HL-60/S4 (cell line): ENCODE data around the gene POU2F3.

Experiments
- in situ Hi-C: fragments of 300-500 bp; cut with MboI; formaldehyde crosslinking; loops from 2 replicates; pipeline ENCODE4 v1.14.3; 2022; ENCODE audit warnings: low sequenced_read_pairs

The POU2F3 gene

DNA sequence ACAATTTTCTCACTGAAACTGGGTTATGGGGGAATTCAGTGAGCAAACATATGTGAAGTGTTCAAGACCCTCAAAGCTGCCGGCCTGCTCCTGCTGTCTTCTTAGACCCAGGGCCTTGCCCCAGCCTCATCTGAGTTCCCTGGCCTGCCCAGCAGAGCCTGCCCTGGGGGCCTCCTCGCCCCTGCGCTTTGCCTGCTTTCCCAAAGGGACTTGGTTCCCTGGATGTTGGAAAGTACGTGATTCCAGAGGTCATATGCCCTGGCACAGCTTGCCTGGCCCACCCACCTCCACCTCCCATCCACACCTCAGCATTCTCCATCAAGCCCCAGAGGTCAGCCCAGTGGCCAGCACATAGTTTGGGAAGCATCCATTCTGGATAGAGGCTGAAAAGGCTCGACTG lies 13.7 kb upstream of the POU2F3 start:
- in situ Hi-C loops: loop anchor here (5.0 kb wide), 1 partner anchor 49 kb away; no protein-coding TSS in a partner anchor

DNA sequence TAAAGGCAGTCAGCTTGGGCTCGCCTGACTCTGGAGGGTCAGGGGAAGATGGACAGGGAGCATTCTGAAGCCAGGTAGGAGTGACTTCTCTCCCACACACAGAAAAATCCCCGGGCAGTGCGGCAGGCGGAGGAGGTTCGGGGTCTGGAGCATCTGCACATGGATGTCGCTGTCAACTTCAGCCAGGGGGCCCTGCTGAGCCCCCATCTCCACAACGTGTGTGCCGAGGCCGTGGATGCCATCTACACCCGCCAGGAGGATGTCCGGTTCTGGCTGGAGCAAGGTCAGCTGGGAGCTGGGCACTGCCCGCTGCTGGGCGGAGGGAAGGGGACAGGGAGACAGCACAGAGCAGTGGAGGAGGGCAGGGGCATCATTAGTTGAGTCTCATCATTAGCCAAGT lies 13.2 kb upstream of the POU2F3 start:
- in situ Hi-C loops: loop anchor here (5.0 kb wide), 1 partner anchor 49 kb away; no protein-coding TSS in a partner anchor

DNA sequence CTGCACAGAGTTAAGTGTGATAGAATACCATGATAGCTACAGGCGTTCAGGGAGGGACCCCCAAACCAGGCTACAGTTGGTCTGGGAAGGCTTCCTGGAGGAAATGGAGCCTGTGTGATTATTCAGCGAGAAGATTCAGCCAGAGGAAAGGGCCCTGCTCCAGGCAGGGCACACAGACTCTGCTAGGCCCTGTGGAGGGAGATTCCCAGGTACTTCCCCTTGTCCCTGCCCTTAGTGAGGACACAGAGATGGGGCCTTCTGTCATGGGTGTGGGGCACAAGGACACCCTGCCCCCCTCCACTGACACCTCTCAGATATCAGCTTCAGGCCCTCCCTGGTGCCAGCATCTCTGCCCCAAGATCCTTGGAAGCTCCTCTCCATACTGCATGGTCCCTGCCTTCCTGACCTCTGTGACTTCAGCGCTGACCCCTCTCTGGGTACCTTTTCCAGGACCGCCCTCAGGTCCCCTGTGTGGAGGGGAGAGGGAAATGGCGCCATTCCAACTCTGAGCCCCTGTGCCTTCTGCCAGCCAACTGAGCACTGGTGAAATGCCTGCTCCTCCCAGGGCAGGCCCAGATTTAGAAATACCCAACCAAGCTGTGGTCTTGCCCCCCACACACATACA lies 12.6 kb upstream of the POU2F3 start:
- in situ Hi-C loops: loop anchor here (5.0 kb wide), 1 partner anchor 50 kb away; no protein-coding TSS in a partner anchor

DNA sequence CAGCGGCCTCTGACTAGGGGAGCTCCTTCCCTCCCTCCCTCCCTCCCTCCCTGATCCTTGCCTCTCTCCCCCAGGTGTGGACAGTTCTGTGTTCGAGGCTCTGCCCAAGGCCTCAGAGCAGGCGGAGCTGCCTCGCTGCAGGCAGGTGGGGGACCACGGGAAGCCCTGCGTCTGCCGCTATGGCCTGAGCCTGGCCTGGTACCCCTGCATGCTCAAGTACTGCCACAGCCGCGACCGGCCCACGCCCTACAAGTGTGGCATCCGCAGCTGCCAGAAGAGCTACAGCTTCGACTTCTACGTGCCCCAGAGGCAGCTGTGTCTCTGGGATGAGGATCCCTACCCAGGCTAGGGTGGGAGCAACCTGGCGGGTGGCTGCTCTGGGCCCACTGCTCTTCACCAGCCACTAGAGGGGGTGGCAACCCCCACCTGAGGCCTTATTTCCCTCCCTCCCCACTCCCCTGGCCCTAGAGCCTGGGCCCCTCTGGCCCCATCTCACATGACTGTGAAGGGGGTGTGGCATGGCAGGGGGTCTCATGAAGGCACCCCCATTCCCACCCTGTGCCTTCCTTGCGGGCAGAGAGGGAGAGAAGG lies 11.1 kb upstream of the POU2F3 start:
- in situ Hi-C loops: loop anchor here (5.0 kb wide), 1 partner anchor 52 kb away; no protein-coding TSS in a partner anchor

DNA sequence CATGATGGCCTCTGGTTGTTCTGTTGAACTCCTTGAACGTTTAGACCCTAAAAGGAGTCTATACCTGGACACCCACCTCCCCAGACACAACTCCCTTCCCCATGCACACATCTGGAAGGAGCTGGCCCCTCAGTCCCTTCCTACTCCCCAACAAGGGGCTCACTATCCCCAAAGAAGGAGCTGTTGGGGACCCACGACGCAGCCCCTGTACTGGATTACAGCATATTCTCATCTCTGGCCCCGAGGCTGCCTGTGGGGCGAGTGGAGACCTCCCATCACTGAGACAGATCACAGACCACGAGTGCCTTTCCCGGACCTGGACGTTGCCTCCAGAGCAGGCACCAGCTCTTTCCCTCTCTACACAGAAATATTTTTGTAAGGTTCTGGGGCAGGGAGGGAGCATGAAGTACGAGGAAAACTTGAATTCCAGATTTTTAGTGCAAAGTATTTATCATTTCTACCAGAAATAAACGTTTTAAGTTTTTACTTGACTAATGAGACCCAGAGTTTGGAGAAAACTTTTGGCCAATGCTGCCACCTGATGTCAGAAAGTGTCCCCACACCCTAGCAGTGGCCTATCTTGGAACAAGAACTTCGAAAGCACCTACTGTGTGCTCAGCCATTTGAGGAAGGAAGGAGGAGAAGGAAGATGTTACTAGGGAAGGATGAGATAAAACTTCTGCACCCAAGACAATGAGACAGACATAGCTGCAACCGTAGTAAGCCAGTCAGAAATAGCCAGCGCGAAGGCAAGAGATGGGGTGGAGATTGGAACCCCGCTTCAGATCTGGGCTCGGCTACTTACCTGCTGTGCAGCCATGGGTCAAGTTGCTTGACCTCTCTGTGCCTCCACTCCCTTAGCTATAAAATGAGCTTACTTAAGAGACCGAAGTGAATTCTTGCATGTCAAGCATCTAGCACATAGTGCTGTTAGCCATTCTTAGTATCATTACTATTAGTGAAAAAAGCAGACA lies 10.2 kb upstream of the POU2F3 start:
- in situ Hi-C loops: loop anchor here (5.0 kb wide), 1 partner anchor 52 kb away; no protein-coding TSS in a partner anchor

DNA sequence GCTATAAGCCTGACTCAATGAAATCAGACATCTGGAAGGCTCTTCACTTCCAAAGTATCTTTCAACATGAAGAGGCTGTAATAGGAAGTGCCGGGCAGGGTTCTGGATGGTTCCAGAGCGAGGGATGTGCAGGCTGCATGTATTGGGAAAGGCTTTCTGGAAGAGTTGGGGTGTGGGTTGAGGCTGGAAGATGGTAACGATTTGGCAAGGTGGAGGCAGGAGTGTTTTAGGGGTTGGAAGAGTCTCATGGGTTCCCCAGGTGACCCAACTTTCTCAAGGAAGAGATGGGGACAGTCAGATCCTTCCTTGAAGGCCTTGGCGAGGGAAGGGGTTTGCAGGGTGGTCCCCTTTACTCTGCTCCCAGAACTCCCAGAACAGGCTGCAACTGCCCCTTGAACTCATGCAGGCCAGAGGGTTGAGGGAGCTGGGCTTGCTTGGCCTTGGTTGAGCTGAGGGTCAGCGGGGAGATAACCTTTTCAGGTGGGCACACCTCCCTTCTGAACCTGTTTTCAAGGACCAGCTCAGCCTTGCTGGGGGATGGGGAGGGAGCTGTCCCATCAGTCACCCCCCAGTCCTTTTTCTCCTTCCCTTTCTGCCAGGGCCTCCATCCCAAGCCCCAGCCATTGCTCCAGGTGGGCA lies 9.4 kb upstream of the POU2F3 start:
- in situ Hi-C loops: no loop called here

DNA sequence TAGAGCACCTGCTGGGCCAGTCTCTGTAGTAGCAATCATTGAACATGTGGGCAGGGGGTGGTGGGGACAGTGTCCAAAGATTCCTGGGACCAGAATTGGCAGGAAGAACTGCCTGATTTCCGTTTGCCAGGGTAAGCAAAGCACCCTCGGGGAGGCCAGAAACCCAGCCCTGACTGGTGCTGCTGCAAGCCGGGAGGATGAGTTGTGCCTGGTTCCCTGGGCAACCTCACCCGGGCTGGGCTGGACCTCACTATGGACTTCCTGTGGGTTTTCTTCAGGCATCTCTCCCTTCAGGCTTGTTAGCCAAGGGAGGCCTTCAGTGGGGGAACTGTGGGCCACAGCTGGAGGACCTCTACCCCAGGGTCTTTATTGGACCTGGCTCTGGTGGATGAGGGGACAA lies 8.0 kb upstream of the POU2F3 start:
- in situ Hi-C loops: no loop called here

DNA sequence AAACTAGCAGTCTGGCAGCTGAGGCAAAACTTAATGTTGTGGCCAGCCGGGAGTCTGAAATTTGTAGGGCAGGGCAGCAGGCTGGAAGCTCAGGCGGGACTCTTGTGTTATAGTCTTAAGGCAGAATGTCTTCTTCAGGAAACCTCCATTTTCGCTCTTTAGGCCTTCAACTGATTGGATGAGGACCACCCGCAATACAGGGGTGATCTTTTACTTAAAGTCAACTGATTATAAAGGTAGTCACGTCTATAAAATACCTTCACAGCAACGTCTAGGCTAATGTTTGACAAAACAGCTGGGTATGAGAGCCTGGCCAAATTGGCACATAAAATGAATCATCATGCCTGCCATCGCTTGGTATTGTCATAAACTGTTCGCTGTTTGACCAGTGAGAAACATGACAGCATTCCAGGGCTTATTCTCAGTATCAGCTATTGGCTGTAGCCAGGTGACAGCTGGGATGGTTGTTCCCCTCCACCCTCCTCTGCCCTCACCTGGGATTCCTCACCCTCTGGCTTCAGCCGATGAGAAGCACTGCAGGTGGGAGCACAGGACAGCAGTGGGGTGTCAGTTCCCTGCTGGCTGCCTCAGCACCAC lies 6.6 kb upstream of the POU2F3 start:
- in situ Hi-C loops: no loop called here

DNA sequence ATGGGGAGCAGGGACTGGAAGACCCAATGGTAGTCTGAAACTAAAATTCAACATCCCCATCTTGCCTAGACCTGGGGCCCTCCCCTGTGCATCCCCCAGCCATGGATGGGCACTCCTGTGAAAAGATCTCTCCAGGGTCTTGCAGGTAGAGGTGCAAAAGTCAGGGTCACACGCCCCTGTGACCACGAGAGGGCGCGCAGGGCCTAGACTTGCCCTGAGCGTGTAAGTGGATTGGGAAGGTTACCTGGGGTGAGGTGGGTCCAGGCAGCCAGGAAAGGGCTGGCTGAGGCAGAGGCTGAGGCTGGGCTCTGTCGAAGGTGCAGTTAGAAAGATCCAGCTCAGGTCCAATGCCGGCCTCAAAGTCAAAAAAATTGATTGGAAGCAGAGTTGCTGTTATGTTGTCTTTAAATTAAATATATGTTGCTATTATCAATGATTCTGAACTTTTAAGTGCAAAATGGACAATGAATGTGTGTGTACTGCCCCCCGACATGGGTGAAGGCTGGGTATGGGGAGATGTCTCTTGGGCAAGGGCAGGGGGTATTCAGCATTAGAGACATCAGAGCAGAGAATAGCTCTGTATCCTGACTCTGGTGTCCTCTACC lies 4.8 kb upstream of the POU2F3 start:
- in situ Hi-C loops: no loop called here

DNA sequence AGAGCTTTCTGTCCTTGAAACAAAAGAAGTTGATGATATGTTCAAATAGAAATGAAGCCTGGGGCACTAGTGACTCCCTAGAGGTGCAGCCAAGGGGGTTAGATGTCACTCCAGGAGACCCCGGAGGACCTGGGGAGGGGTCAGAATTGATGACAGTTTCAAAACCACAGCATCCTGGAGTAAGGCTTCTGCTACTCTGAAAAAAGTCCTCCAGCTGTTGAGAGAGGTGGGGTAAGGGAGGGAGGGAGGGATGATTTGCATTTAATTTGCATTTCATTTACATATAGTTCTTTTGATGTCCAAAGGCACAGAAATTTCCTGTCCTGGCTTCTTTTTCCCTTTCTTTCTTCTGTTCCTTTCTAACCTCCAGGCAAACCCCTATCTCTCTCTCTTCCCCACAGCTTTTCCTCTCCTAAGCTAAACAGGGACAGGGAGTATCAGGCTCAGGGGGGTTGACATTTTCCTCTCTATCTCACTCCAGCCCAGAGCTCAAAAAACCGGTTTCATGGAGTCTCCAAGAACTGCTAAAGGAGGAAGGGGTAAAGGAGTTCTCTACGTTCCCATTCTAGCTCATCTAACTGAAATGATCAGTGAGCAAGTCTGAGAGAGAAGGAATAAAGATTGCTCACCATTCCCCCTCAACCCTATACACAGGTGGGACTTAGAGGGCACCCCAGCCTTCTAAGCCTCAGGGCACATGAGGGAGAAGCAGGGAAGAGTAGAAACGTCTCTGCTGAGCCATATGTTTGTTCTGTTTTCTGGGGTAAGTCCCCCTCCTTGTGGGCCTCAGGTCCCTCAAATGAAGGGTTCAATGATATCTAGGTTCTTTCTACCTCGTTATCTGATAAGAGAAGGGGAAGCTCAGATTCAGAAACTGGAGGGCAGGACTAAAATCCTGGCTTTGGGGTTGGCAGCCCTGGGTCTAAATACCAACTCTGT lies 3.5 kb upstream of the POU2F3 start:
- in situ Hi-C loops: no loop called here

DNA sequence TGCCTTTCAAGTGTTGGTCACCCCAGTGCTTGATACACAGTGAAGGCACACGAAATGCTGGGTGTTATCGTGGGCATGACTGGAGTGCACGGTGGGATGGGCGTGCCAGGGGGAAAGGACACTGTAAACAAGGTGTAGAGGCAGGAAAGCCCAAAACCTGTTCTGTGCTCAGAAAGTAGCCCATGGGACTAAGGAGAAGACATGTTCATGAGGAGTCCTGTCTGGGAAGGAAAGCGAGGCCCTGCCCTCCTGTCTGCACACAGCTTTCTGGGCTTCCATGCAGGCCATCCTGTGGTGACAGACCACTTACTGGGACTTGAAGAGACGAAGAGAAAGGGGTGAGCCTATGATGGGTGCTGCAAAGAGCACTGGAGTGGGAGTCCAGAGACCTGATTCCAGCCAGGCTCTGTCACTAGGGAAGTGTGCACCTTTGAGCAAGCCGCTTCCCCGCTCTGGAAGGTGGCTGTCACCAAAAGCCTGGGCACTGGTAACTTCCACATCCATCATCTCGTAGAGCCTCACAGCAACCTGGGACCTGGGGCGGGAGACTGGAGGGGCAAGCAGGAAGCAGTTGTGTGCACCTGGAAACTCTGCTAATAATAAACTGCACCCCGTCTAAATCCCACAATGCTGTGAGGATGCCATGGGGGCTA lies 846 bp upstream of the POU2F3 start:
- in situ Hi-C loops: no loop called here

DNA sequence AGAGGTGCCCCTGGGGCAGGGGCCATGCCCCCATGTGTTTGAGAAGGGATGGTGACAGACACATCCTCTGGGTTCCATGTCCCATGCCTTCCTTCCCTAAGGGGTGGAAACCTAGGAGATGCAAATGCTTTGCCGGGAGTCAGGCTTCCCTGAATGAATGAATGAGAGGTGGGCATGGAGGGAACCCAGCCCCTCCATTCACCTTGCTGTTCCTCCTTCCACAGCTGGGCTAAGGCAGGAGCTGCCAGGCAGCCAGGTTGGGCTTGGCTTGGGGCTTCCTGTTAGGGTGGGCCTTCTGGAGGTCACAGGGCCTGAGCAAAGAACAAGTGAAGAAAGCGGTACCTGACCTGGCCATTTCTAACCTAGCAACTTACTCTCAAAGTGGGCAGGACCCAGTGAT lies 926 bp downstream of the POU2F3 start:
- in situ Hi-C loops: no loop called here

DNA sequence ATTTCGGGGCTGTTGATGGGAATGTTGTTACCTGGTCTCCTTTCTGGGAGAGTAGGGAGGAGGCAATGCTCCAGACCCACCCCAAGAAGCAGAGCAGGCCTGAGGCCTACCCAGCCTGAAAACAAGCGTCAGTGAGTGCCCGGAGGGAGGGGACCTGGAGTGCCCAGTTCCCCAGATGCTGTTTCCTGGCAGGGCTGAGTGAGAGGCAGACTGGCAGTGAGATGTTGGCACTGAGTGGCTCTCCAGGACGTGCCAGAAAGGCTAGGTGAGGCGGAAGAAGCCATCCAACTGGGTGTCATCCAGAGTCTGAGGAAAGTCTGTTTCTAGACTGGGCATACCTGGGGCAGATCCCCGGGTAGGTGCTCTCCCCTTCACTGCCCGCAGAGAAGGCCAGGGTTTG lies 1.3 kb downstream of the POU2F3 start:
- in situ Hi-C loops: no loop called here

DNA sequence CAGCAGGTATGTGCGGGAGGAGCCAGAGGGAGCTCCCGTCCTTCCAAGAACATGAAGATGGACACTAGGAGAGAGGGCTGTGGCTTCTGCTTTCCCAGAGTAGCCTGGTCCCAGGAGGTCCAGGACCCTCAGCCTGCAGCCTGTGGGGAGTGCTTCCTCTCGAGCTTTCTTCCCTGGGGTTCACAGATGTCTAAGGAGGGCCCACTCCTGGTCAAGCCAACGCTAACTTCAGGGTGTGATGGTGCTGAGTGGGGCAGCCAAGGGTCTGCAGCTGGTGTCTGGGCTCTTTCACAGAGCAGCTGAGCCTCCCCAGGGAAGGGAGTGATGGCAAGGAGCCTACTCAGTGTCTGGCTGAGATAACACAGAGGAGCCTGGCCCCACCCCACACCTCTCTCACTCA lies 3.3 kb downstream of the POU2F3 start:
- in situ Hi-C loops: no loop called here

DNA sequence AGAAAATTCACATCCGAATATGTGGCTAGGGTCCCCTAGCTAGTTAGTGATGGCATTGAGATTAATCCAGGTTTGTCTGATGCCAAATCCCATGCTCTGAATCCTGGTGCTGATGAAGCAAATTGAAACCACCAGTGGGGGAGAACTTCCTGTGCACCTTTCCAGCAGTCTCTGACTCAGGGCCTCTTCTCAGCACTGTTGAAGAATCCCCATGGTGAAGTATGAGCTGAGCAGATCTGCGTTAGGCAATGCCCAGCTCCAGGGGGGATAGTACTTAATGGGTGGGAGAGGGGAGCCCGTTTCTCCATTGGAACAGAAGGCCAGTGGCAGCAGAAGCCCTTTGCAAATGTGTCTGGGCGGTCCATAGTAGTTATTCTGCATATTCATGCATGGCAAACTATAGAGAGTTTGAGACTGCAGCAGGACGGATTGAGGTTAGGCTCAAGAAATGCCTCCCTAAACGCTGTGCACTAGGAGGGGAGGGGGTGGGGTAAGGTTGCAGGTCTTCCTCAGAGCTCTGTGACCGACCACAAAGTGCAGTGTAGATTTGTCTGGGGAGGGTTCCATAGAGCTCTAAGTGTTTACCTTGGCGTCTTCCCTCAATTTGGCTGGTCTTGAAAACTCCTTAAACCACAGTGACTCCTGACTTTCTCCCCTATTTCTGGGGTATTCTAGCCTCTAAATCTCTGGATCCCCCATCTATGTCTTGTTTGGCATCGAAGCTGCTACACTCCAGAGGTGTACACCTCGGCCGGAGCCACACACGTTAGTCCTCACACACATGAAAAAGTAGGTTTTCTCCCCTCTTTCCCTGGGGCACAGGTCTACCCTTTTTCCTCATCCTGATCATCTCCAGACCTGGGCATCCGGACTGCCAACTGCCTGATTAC lies 4.8 kb downstream of the POU2F3 start:
- in situ Hi-C loops: no loop called here

DNA sequence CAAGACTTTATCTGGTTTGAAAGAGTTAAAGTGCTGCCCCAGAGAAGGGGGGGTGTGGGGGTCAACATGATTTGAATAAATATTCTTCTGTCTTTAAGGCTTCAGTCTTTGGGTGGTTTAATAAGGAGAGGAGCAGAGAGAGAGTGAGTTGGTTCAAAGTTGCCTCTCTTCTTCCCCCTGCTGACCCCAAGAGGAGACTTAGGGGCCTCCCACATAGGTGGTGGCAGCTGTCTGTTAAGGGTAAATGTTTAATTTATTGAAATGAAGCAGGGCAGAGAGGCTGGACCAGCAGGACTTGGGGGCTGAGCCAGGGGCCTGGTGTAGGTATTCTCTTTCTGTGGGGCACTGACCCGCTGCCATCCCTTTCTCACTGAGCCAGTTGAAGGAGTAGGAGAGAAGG lies 5.5 kb downstream of the POU2F3 start:
- in situ Hi-C loops: no loop called here

DNA sequence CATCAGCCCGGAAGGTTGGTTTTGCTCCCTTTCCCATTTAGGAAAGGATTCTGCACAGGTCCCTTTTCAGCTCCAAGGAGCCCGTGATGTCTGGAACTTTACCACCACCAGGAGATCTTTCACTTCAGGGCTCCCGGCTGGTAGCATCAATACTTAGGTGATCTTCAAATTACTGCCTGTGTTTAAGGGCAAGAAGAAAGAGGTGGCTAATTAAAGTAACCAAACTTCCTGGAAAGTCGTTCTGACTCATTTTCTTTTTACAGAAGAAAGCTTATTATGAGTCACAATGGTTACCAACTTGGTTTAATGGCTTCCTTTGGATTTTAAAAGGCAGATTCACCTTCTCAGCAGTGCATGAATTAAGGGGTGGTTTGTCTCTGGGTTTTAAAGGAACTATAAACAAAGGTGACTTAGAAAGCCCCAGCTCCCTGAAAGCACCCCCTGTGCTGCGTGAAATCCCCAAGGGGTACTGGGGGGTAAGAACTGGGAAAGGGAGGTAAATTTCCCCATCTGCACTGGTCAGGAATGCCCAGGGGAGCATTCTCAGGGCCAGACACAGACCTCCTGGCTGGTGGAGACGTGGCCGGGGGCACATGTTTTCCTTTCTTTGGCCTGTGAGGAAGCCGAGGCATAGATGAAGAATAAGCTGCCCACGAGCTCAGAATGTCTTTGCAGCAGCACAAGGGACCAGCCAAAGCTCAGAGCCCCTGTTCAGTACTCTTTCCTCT lies 8.8 kb downstream of the POU2F3 start:
- in situ Hi-C loops: no loop called here
